OCI-LY7 (cell line): ENCODE data around the gene DNMT1. TPM values are rescaled to one million over a fixed set of nuclear protein-coding genes. Genes with fewer than 3 reads are reported as not detected.

Source experiments
- BruUV-seq: library from RNA; stranded (reverse); fragments of 400-500 nt; replicated peaks from 2 replicates; lab custom pipeline; 2021; lab: Mats Ljungman, UMichigan
- CTCF ChIA-PET: fragments of 300-600 bp; sonication (Branson Sonifier 250); formaldehyde crosslinking; loops from one replicate; lab custom pipeline; 2022; ENCODE audit warnings: antibody characterized with exemption; ENCODE audit not compliant: unreplicated experiment; lab: Charles Lee
- POLR2A ChIA-PET: fragments of 300-600 bp; sonication (Branson Sonifier 250); formaldehyde crosslinking; loops from one replicate; lab custom pipeline; 2022; ENCODE audit warnings: antibody characterized with exemption; lab: Charles Lee
- DNase-seq: peaks from one replicate; pipeline ENCODE4 v3.0.0-alpha.2; 2015; ENCODE audit warnings: low spot score
- H2AFZ ChIP-seq: fragments of 200-600 bp; sonication (generic), shearing (Covaris generic); 2 replicates; pipeline ENCODE4 v1.6.1; 2014; ENCODE audit warnings: mild to moderate bottlenecking, antibody characterized with exemption, low read length, moderate library complexity
- H3K27ac ChIP-seq: fragments of 200-600 bp; sonication (generic); 2 replicates; pipeline ENCODE4 v1.5.1; 2014; ENCODE audit warnings: mixed run types, low read depth, mild to moderate bottlenecking, moderate library complexity, low read length, inconsistent platforms; ENCODE audit not compliant: poor library complexity, severe bottlenecking
- H3K36me3 ChIP-seq: fragments of 200-600 bp; sonication (generic); 2 replicates; pipeline ENCODE4 v1.6.1; 2014; ENCODE audit warnings: mild to moderate bottlenecking, antibody characterized with exemption, low read length, moderate library complexity, mixed read lengths; ENCODE audit not compliant: insufficient read depth
- H3K4me1 ChIP-seq: fragments of 200-600 bp; sonication (generic); 2 replicates; pipeline ENCODE4 v1.5.1; 2014; ENCODE audit warnings: mild to moderate bottlenecking, low read length; ENCODE audit not compliant: insufficient read depth, poor library complexity, severe bottlenecking
- H3K4me2 ChIP-seq: fragments of 200-600 bp; sonication (generic); 2 replicates; pipeline ENCODE4 v1.6.1; 2014; ENCODE audit warnings: mild to moderate bottlenecking, low read length
- H3K4me3 ChIP-seq: fragments of 200-600 bp; sonication (generic); 2 replicates; pipeline ENCODE4 v1.5.1; 2014; ENCODE audit warnings: mild to moderate bottlenecking, low read depth, low read length; ENCODE audit not compliant: poor library complexity, severe bottlenecking
- H3K79me2 ChIP-seq: fragments of 200-600 bp; sonication (generic); 2 replicates; pipeline ENCODE4 v1.6.1; 2016; ENCODE audit warnings: low read depth, mild to moderate bottlenecking, low read length, moderate library complexity, mixed read lengths; ENCODE audit not compliant: insufficient read depth
- H3K9me2 ChIP-seq: fragments of 200-600 bp; sonication (generic); 2 replicates; pipeline ENCODE4 v1.6.1; 2016; ENCODE audit warnings: mild to moderate bottlenecking, low read length, mixed read lengths; ENCODE audit not compliant: insufficient read depth
- H3K9me3 ChIP-seq: fragments of 200-600 bp; sonication (generic); 2 replicates; pipeline ENCODE4 v1.6.1; 2014; ENCODE audit warnings: mild to moderate bottlenecking, mixed run types, low read length, mixed read lengths
- H4K20me1 ChIP-seq: fragments of 200-600 bp; sonication (generic); 2 replicates; pipeline ENCODE4 v1.6.1; 2014; ENCODE audit warnings: mild to moderate bottlenecking, antibody characterized with exemption, low read length, moderate library complexity, mixed read lengths; ENCODE audit not compliant: insufficient read depth
- EZH2phosphoT487 ChIP-seq: fragments of 200-600 bp; sonication (generic); IDR thresholded peaks from 2 replicates; pipeline ENCODE4 v1.6.1; 2018; ENCODE audit warnings: low read depth, borderline replicate concordance, mild to moderate bottlenecking, mixed run types, antibody characterized with exemption, low read length, moderate library complexity, mixed read lengths
- intact Hi-C: fragments of 100-400 bp; cut with micrococcal nuclease; formaldehyde crosslinking; loops from one replicate; pipeline ENCODE4 v1.10.0; 2022; ENCODE audit not compliant: unreplicated experiment
- total RNA-seq, 2 experiments: library from RNA; depleted of rRNA in 1 of 2; stranded (reverse); fragments of >200 nt in 1 of 2; shearing (Covaris generic) in 1 of 2; gene quantifications; 2 replicates each; pipeline ENCODE4 v1.2.3, GENCODE V29; 2014 to 2022
- TF ChIP-seq, protein P1 (sequence below): fragments of 200-600 bp; sonication (generic); conservative IDR thresholded peaks from 2 replicates; pipeline ENCODE4 v1.5.1; 2014; ENCODE audit warnings: mild to moderate bottlenecking, antibody characterized with exemption, low read length, moderate library complexity, mixed read lengths

The DNMT1 gene
- total RNA-seq, 2 experiments from 2014 or later = 329 to 680 TPM

DNA sequence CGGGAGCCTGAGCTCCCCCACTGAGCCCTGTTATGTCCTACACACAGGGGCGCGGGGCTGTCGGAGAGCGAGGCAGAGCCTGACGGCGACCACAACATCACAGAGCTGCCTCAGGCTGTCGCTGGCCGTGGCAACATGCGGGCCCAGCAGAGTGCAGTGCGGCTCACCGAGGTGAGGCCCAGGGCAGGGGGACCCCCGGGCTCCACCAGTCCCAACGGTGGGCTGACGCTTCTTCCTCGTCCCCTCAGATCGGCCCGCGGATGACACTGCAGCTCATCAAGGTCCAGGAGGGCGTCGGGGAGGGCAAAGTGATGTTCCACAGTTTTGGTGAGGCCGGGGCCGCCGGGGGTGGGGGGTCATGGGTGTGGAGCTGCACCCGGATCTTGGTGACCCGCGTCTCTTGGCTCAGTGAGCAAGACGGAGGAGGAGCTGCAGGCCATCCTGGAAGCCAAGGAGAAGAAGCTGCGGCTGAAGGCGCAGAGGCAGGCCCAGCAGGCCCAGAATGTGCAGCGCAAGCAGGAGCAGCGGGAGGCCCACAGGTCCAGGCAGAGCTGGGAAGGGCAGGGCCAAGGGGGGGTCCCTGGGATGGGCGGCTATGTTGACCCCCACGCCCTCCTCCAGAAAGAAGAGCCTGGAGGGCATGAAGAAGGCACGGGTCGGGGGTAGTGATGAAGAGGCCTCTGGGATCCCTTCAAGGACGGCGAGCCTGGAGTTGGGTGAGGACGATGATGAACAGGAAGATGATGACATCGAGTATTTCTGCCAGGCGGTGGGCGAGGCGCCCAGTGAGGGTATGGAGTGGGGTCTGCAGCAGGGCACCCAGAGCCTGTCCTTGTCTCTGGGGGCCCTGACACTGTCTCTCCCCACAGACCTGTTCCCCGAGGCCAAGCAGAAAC is 84.4 kb downstream of the DNMT1 start:
- no peak overlapping the region for H3K27ac ChIP-seq
- H3K4me1 ChIP-seq = peaks cover 44% of the 10 kb centered on the region
- no peak for DNase-seq
- H3K79me2 ChIP-seq = peaks cover 32% of the 10 kb centered on the region
- CTCF ChIA-PET = no interaction called here
- POLR2A ChIA-PET = no interaction called here
- H3K4me3 ChIP-seq = no peak overlapping the region
- H3K4me2 ChIP-seq = no peak overlapping the region
- H2AFZ ChIP-seq = no peak overlapping the region
- H3K9me3 ChIP-seq = no peaks in the 10 kb centered on the region
- no peaks in the 10 kb centered on the region for H4K20me1 ChIP-seq
- BruUV-seq = no TSS peak
- intact Hi-C loops = loop anchor here (5.0 kb wide), 1 partner anchor 178 kb away; no protein-coding TSS in a partner anchor
- H3K9me2 ChIP-seq = no peaks in the 10 kb centered on the region
- TF ChIP-seq, protein P1, sequence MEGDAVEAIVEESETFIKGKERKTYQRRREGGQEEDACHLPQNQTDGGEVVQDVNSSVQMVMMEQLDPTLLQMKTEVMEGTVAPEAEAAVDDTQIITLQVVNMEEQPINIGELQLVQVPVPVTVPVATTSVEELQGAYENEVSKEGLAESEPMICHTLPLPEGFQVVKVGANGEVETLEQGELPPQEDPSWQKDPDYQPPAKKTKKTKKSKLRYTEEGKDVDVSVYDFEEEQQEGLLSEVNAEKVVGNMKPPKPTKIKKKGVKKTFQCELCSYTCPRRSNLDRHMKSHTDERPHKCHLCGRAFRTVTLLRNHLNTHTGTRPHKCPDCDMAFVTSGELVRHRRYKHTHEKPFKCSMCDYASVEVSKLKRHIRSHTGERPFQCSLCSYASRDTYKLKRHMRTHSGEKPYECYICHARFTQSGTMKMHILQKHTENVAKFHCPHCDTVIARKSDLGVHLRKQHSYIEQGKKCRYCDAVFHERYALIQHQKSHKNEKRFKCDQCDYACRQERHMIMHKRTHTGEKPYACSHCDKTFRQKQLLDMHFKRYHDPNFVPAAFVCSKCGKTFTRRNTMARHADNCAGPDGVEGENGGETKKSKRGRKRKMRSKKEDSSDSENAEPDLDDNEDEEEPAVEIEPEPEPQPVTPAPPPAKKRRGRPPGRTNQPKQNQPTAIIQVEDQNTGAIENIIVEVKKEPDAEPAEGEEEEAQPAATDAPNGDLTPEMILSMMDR = no peak
- TF ChIP-seq EZH2phosphoT487 = no peak
- peaks cover 83% of the 10 kb centered on the region for H3K36me3 ChIP-seq

GRCh38 chr19:10109528-10109927 is 85.2 kb downstream of the DNMT1 start:
- no peak overlapping the region for H2AFZ ChIP-seq
- no peak overlapping the region for H3K4me3 ChIP-seq
- H3K4me2 ChIP-seq = no peak overlapping the region
- no peak for DNase-seq
- TF ChIP-seq EZH2phosphoT487 = no peak
- TF ChIP-seq, protein P1 = no peak
- intact Hi-C loops = loop anchor here (10.0 kb wide), 2 partner anchors 125 to 295 kb away; partner anchors contain the start of genes CDC37 and S1PR2
- ChIA-PET CTCF (no interaction called here), POLR2A (no interaction called here)
- no peak overlapping the region for H3K27ac ChIP-seq
- H3K4me1 ChIP-seq = peaks cover 52% of the 10 kb centered on the region
- peaks cover 32% of the 10 kb centered on the region for H3K79me2 ChIP-seq
- no TSS peak for BruUV-seq
- no peaks in the 10 kb centered on the region for H4K20me1 ChIP-seq
- peaks cover 75% of the 10 kb centered on the region for H3K36me3 ChIP-seq
- H3K9me3 ChIP-seq = no peaks in the 10 kb centered on the region
- no peaks in the 10 kb centered on the region for H3K9me2 ChIP-seq
